Left lung (tissue), 10 donors: ENCODE measurements around the gene BMAL1. TPM values are rescaled to one million over a fixed set of nuclear protein-coding genes. Genes with fewer than 3 reads are reported as not detected.

ENCODE experiments used
- ATAC-seq: fragments of 200-7000 bp; cut with Tn5 transposase; one replicate; pipeline ENCODE4 v1.9.1; 2020; ENCODE audit warnings: moderate library complexity
- DNase-seq, 4 donors: peaks; one replicate each; pipeline ENCODE4 v3.0.0-alpha.2; 2013 to 2020
- H3K27ac ChIP-seq, 2 donors: fragments of 200-600 bp; sonication (generic) in 1 of 2; one replicate each; pipeline versions ENCODE4 v1.5.0 to v1.8.0; 2020 to 2021
- H3K27me3 ChIP-seq, 2 donors: fragments of 200-600 bp; sonication (generic) in 1 of 2; one replicate each; pipeline versions ENCODE4 v1.5.0 to v1.8.0; 2020 to 2021
- H3K36me3 ChIP-seq, 2 donors: fragments of 200-600 bp; sonication (generic) in 1 of 2; one replicate each; pipeline versions ENCODE4 v1.5.0 to v1.8.0; 2020 to 2021
- H3K4me1 ChIP-seq, 2 donors: fragments of 200-600 bp; one replicate each; pipeline ENCODE4 v1.8.0; 2021
- H3K4me3 ChIP-seq, 2 donors: fragments of 200-600 bp; sonication (generic) in 1 of 2; one replicate each; pipeline versions ENCODE4 v1.5.0 to v1.8.0; 2020 to 2021; ENCODE audit warnings: mild to moderate bottlenecking in 1 of 2
- H3K9me3 ChIP-seq, 2 donors: fragments of 200-600 bp; sonication (generic) in 1 of 2; one replicate each; pipeline versions ENCODE4 v1.5.0 to v1.8.0; 2020 to 2021
- CTCF ChIP-seq, 2 donors: fragments of 200-600 bp; sonication (generic) in 1 of 2; IDR thresholded peaks; one replicate each; pipeline versions ENCODE4 v1.5.0 to v1.8.0; 2021; ENCODE audit warnings: antibody characterized with exemption in 2 of 2
- intact Hi-C, 2 donors: fragments of 100-400 bp; cut with DNase I; formaldehyde crosslinking; loops; one replicate each; pipeline versions ENCODE4 v1.11.2 to v1.14.2; 2022
- polyA plus RNA-seq, 6 donors: library from polyadenylated mRNA; unstranded; fragments of 120-200 nt; gene quantifications; one replicate each; pipeline ENCODE4 v1.2.1, GENCODE V29; 2013; ENCODE audit not compliant: insufficient read length in 6 of 6
- total RNA-seq, 2 donors: library from RNA; stranded (reverse); fragmentation: NEBNext Ultra II Directional; extraction: Animal tissue kit (Norgen Biotek cat#: 25700); gene quantifications; one replicate each; pipeline ENCODE4 v1.2.1, GENCODE V29; 2021
- donor health status: DM: no; HTN: yes; CAD: no.
- donor health status: DM: no; HTN: no; CAD: no.

Gene BMAL1
- total and polyA plus RNA-seq, 8 donors, result 10.2 to 31.6 (median 12.5) TPM

GRCh38 chr11:13378316-13378715 lies 100.7 kb downstream of the BMAL1 start:
- ATAC-seq, result no peak
- intact Hi-C loops, result no loop called here
- TF ChIP-seq CTCF (IDR thresholded peaks at IDR 0.05), result no peak

GRCh38 chr11:13380731-13381130 lies 103.1 kb downstream of the BMAL1 start:
- TF ChIP-seq CTCF (IDR thresholded peaks at IDR 0.05), result no peak
- H3K9me3 ChIP-seq, result no peaks in the 10 kb centered on the region
- no peak overlapping the region for H3K4me3 ChIP-seq
- DNase-seq (no peak), ATAC-seq (no peak)
- intact Hi-C loops, result no loop called here
- no peak overlapping the region for H3K27ac ChIP-seq
- H3K27me3 ChIP-seq, result no peaks in the 10 kb centered on the region
- H3K4me1 ChIP-seq, result no peaks in the 10 kb centered on the region
- peaks cover 0 to 81% of the 10 kb centered on the region in 2 donors for H3K36me3 ChIP-seq

More at GRCh38 chr11:13378316-13378715, 100.7 kb downstream of the BMAL1 start:
- Histone ChIP-seq H3K4me1 (no peaks in the 10 kb centered on the region), H3K9me3 (no peaks in the 10 kb centered on the region), H3K4me3 (no peak overlapping the region), H3K36me3 (peaks cover 0 to 90% of the 10 kb centered on the region in 2 donors), H3K27me3 (no peaks in the 10 kb centered on the region), H3K27ac (no peak overlapping the region)
- no peak for DNase-seq

GRCh38 chr11:13382751-13383150 lies 105.2 kb downstream of the BMAL1 start:
- no peaks in the 10 kb centered on the region for H3K9me3 ChIP-seq
- ATAC-seq, result no peak
- TF ChIP-seq CTCF (IDR thresholded peaks at IDR 0.05), result no peak
- peaks cover 0 to 81% of the 10 kb centered on the region in 2 donors for H3K36me3 ChIP-seq
- H3K4me3 ChIP-seq, result no peak overlapping the region
- H3K27me3 ChIP-seq, result no peaks in the 10 kb centered on the region
- DNase-seq, result no peak
- H3K4me1 ChIP-seq, result no peaks in the 10 kb centered on the region
- intact Hi-C loops, result no loop called here
- H3K27ac ChIP-seq, result no peak overlapping the region

GRCh38 chr11:13384908-13385640 lies 107.5 kb downstream of the BMAL1 start:
- H3K36me3 ChIP-seq, result peaks cover 0 to 90% of the 10 kb centered on the region in 2 donors
- intact Hi-C loops, result no loop called here
- peak; percentile 38 to 54 for TF ChIP-seq CTCF (IDR thresholded peaks at IDR 0.05)
- ATAC-seq, result no peak
- H3K27me3 ChIP-seq, result no peaks in the 10 kb centered on the region
- H3K9me3 ChIP-seq, result no peaks in the 10 kb centered on the region
- no peaks in the 10 kb centered on the region for H3K4me1 ChIP-seq
- H3K4me3 ChIP-seq, result no peak overlapping the region
- H3K27ac ChIP-seq, result no peak overlapping the region
- DNase-seq, result peak in 2 of 4 donors; percentile 20 to 45

- Histone ChIP-seq H3K27me3 (no peaks in the 10 kb centered on the region), H3K27ac (no peak overlapping the region), H3K4me1 (no peaks in the 10 kb centered on the region), H3K4me3 (no peak overlapping the region), H3K9me3 (no peaks in the 10 kb centered on the region), H3K36me3 (peaks cover 0 to 90% of the 10 kb centered on the region in 2 donors)
- no peak for ATAC-seq
- DNase-seq, result no peak
- intact Hi-C loops, result no loop called here
- TF ChIP-seq CTCF (IDR thresholded peaks at IDR 0.05), result no peak
Measured at GRCh38 chr11:13386567-13386966, 109.0 kb downstream of the BMAL1 start.
